GM12878 (cell line): ENCODE data around the gene CNTN4. TPM values are rescaled to one million over a fixed set of nuclear protein-coding genes. Genes with fewer than 3 reads are reported as not detected.

Source experiments
- ATAC-seq: fragments of 200-7000 bp; cut with Tn5 transposase; 3 replicates; pipeline ENCODE4 v1.9.1; 2020; ENCODE audit warnings: mild to moderate bottlenecking, moderate library complexity
- BruUV-seq: library from RNA; stranded (reverse); fragments of 400-500 nt; replicated peaks from 2 replicates; lab custom pipeline; 2021; lab: Mats Ljungman, UMichigan
- CTCF ChIA-PET: fragments of 300-600 bp; sonication (Branson Sonifier 250); formaldehyde crosslinking; extraction: SDS; loops from one replicate; lab custom pipeline; 2021; ENCODE audit warnings: inconsistent platforms; lab: Yijun Ruan, JAX
- POLR2A ChIA-PET: fragments of 350-600 bp; formaldehyde crosslinking; extraction: SDS; loops from one replicate; lab custom pipeline; 2021; ENCODE audit warnings: inconsistent platforms; lab: Charles Lee
- RAD21 ChIA-PET: fragments of 300-600 bp; sonication (Branson Sonifier 250); formaldehyde crosslinking; loops from one replicate; lab custom pipeline; 2023; ENCODE audit warnings: antibody characterized with exemption; ENCODE audit not compliant: unreplicated experiment; lab: Charles Lee
- SMC1A ChIA-PET: fragments of 300-600 bp; sonication (Branson Sonifier 250); formaldehyde crosslinking; loops from one replicate; lab custom pipeline; 2023; ENCODE audit not compliant: unreplicated experiment, uncharacterized antibody; lab: Charles Lee
- DNase-seq: peaks from one replicate; pipeline ENCODE4 v3.0.0-alpha.2; 2011; ENCODE audit warnings: low read depth, low spot score
- FAIRE-seq: peaks from 3 replicates; lab custom pipeline; 2011; peaks lifted over from hg19 to GRCh38; lab: Jason Lieb, UNC
- H2AFZ ChIP-seq: 2 replicates; pipeline ENCODE4 v1.6.0; 2011; ENCODE audit warnings: low read depth, low read length, control low read depth; ENCODE audit not compliant: control insufficient read depth
- H3K27ac ChIP-seq: 2 replicates; pipeline ENCODE4 v1.5.1; 2011; ENCODE audit warnings: control low read depth; ENCODE audit not compliant: control insufficient read depth, insufficient read depth
- H3K27me3 ChIP-seq, 2 experiments: replicated peaks in 1 of 2; 2 replicates each; pipeline versions ENCODE4 v1.6.0 to v1.6.1; 2011; ENCODE audit warnings: low read length in 1 of 2; ENCODE audit not compliant: control insufficient read depth in 2 of 2, insufficient read depth in 2 of 2
- H3K36me3 ChIP-seq, 2 experiments: 2 replicates each; pipeline ENCODE4 v1.5.1; 2011; ENCODE audit warnings: low read length in 1 of 2; ENCODE audit not compliant: control insufficient read depth in 2 of 2, insufficient read depth in 2 of 2
- H3K4me1 ChIP-seq: 2 replicates; pipeline ENCODE4 v1.6.1; 2011; ENCODE audit warnings: mild to moderate bottlenecking, low read length, moderate library complexity, mixed read lengths; ENCODE audit not compliant: control insufficient read depth, insufficient read depth
- H3K4me2 ChIP-seq: 2 replicates; pipeline ENCODE4 v1.6.0; 2011; ENCODE audit warnings: control low read depth; ENCODE audit not compliant: control insufficient read depth, insufficient read depth
- H3K4me3 ChIP-seq: fragments of 200-600 bp; sonication (generic); 2 replicates; pipeline ENCODE4 v1.5.1; 2016
- H3K79me2 ChIP-seq: 2 replicates; pipeline ENCODE4 v1.6.0; 2011; ENCODE audit warnings: low read length; ENCODE audit not compliant: control insufficient read depth, insufficient read depth
- H3K9ac ChIP-seq: 2 replicates; pipeline ENCODE4 v1.8.0; 2011; ENCODE audit warnings: low read length, control low read depth, mixed read lengths; ENCODE audit not compliant: control insufficient read depth, insufficient read depth
- H3K9me3 ChIP-seq: replicated peaks from 3 replicates; pipeline ENCODE4 v1.5.1; 2011; ENCODE audit warnings: mild to moderate bottlenecking, low read length; ENCODE audit not compliant: control insufficient read depth, insufficient read depth
- H4K20me1 ChIP-seq: 2 replicates; pipeline ENCODE4 v1.6.0; 2011; ENCODE audit not compliant: control insufficient read depth, insufficient read depth
- CHD2 ChIP-seq: IDR thresholded peaks from 2 replicates; pipeline ENCODE4 v1.6.1; 2011; ENCODE audit warnings: low read depth, low read length, improper control_type of control experiment, borderline replicate concordance
- GABPA ChIP-seq: IDR thresholded peaks from 2 replicates; pipeline ENCODE4 v1.6.1; 2014; ENCODE audit warnings: antibody characterized with exemption, low read depth, mild to moderate bottlenecking, inconsistent platforms
- HDGF ChIP-seq: fragments of 450-650 bp; IDR thresholded peaks from 2 replicates; pipeline ENCODE4 v1.6.1; 2016; ENCODE audit warnings: antibody characterized with exemption
- IKZF2 ChIP-seq, 2 experiments: fragments of 450-650 bp; IDR thresholded peaks; 2 replicates each; pipeline ENCODE4 v1.6.1; 2017; ENCODE audit warnings: mild to moderate bottlenecking in 2 of 2, moderate library complexity in 2 of 2
- KAT2A ChIP-seq: conservative IDR thresholded peaks from 2 replicates; pipeline ENCODE4 v1.6.1; 2011; ENCODE audit warnings: low read depth, low read length; ENCODE audit not compliant: control insufficient read depth
- PML ChIP-seq: IDR thresholded peaks from 2 replicates; pipeline ENCODE4 v1.6.1; 2012; ENCODE audit warnings: low read length, inconsistent platforms
- POLR2AphosphoS2 ChIP-seq: IDR thresholded peaks from 2 replicates; pipeline ENCODE4 v1.6.1; 2011; ENCODE audit warnings: low read depth, mild to moderate bottlenecking, low read length, improper control_type of control experiment, moderate library complexity
- POLR2AphosphoS5 ChIP-seq: IDR thresholded peaks from 2 replicates; pipeline ENCODE4 v1.6.1; 2011; ENCODE audit warnings: mild to moderate bottlenecking, low read length, inconsistent platforms
- RFX5 ChIP-seq: IDR thresholded peaks from 2 replicates; pipeline ENCODE4 v1.6.1; 2011; ENCODE audit warnings: low read depth, low read length, improper control_type of control experiment
- TCF3 ChIP-seq: IDR thresholded peaks from 2 replicates; pipeline ENCODE4 v1.6.1; 2012; ENCODE audit warnings: low read depth, mild to moderate bottlenecking, low read length, borderline replicate concordance; ENCODE audit not compliant: insufficient read depth
- ZNF274 ChIP-seq: IDR thresholded peaks from one replicate; pipeline ENCODE4 v1.8.0; 2011; ENCODE audit not compliant: insufficient read length, insufficient read depth
- ZNF622 ChIP-seq: fragments of 450-650 bp; IDR thresholded peaks from 2 replicates; pipeline ENCODE4 v1.6.1; 2017; ENCODE audit warnings: mild to moderate bottlenecking, inconsistent platforms
- WGBS: methylation state at CpG from one replicate; pipeline ENCODE4 v1.1.6; 2016; ENCODE audit warnings: low lambda C conversion rate; ENCODE audit not compliant: insufficient replicate concordance, insufficient coverage; ENCODE audit errors: missing lambda C conversion rate; 5-methylcytosine and 5-hydroxymethylcytosine counted together
- in situ Hi-C: fragments of 300-500 bp; cut with MboI; formaldehyde crosslinking; loops from 9 replicates; pipeline ENCODE4 v1.14.3; 2018; ENCODE audit warnings: mixed read lengths
- intact Hi-C: fragments of 100-400 bp; cut with micrococcal nuclease; formaldehyde crosslinking; loops from one replicate; pipeline ENCODE4 v1.14.2; 2022; ENCODE audit not compliant: unreplicated experiment
- polyA plus RNA-seq, 11 experiments: library from polyadenylated mRNA; depleted of rRNA in 4 of 11; unstranded in 6 of 11; stranded (reverse) in 5 of 11; fragments of >200 nt; fragmentation: Nextera tagmentation in 4 of 11; fragmentation: Illumina TruSeq in 1 of 11; extraction: Ambion mirVana in 4 of 11; extraction: Trizol in 1 of 11; gene quantifications; 1 replicate in 1 of 11; 2 replicates in 10 of 11; pipeline versions ENCODE4 v1.2.1 to v1.2.3, GENCODE V29; 2011 to 2016; ENCODE audit warnings: inconsistent platforms in 2 of 11, missing spikeins in 2 of 11, low read depth in 1 of 11
- total RNA-seq, 4 experiments: library from RNA; depleted of rRNA in 3 of 4; stranded (reverse); fragments of >200 nt in 3 of 4; fragmentation: Illumina TruSeq in 1 of 4; extraction: Trizol in 1 of 4; gene quantifications; 2 replicates each; pipeline versions ENCODE4 v1.2.1 to v1.2.3, GENCODE V29; 2013 to 2021
- TF ChIP-seq, protein P1 (sequence below): IDR thresholded peaks from 2 replicates; pipeline ENCODE4 v1.6.1; 2011; ENCODE audit warnings: borderline replicate concordance, low read depth, mild to moderate bottlenecking, moderate library complexity, low read length; ENCODE audit not compliant: insufficient read depth, poor library complexity, severe bottlenecking
- TF ChIP-seq, protein P2 (sequence below): fragments of 450-650 bp; formaldehyde crosslinking; IDR thresholded peaks from 2 replicates; pipeline ENCODE4 v1.4.0; 2022; ENCODE audit warnings: mild to moderate bottlenecking, moderate library complexity

The CNTN4 gene
- total and polyA plus RNA-seq, 10 of the 15 experiments (the other 5 are each of a cell fraction or from before 2014, with no cell fraction given): 0.05 to 0.43 (median 0.15) TPM; not detected in 1

DNA sequence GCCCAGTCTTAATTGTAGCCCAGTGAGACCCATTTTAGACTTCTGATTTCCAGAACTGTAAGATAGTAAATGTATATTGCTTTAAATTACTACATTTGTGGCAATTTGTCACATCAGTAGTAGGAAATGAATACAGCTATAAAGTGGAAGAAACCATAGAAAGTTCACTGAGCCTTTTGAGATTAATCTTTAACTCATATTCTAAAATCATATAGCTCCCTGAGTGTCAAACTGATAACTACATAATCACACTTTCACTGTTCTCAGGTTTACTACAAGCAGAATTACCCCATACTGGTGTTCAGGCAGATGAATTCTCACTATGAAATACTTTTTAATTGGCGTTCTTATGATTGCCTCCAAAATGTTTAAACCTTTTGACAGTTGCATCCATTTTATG is 42.8 kb downstream of the CNTN4 start (continued):
- no peak for TF ChIP-seq CHD2

DNA sequence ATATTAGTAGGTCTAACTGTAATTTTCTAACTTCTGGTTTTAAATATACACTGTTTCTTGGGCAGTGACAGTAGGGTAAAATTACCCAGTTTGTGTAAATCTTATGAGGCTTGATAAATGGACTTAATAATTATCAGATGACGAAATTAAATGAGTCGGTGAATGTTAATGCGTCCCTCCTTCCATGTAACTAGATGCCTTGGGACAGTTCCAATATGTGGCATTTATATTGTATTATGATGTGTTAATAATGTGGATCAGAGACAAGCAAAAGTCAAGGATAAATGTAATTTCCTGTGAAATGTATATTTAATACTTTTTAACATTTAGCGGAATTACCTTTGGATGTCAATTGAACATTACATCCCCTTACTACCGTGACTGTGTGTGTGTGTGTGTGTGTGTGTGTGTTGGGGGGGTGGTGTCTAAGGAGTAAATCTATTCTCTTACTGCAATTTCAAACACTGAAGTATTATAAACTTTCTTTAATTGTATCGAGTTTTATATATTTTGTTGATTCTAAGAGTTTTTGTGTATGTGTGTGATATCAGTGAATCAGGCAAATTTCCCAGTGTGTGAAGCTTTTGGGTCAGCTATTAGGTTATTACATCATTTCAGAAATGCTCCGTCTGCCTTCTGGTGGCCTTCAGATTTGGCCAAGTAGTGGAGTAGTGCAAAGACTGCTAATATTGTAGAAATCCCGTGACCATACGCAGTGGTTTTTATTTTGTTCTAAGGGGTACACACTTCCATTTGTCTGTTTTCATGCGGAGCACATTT is 50.1 kb downstream of the CNTN4 start:
- DNase-seq: no peak
- 60% methylated on average over 10 of the region's 10 CpGs for WGBS
- BruUV-seq: no TSS peak
- Histone ChIP-seq H3K4me2 (no peak overlapping the region), H2AFZ (no peak overlapping the region), H3K9ac (no peak overlapping the region), H4K20me1 (no peaks in the 10 kb centered on the region), H3K4me1 (no peaks in the 10 kb centered on the region), H3K27me3 (no peaks in the 10 kb centered on the region; a peak in 1 of 4 replicates), H3K4me3 (no peak overlapping the region), H3K9me3 (no peaks in the 10 kb centered on the region), H3K79me2 (no peaks in the 10 kb centered on the region), H3K36me3 (no peaks in the 10 kb centered on the region), H3K27ac (no peak overlapping the region)
- ChIA-PET RAD21 (no interaction called here), SMC1A (no interaction called here), CTCF (interaction anchor here (1.1 kb wide), 1 partner anchor 10 kb away, joined by 4 read pairs; no protein-coding TSS in a partner anchor), POLR2A (no interaction called here)
- in situ Hi-C loops: no loop called here
- intact Hi-C loops: no loop called here
- ATAC-seq: no peak
- no peak for TF ChIP-seq ZNF274
- no peak for TF ChIP-seq POLR2AphosphoS5
- TF ChIP-seq, protein P1, sequence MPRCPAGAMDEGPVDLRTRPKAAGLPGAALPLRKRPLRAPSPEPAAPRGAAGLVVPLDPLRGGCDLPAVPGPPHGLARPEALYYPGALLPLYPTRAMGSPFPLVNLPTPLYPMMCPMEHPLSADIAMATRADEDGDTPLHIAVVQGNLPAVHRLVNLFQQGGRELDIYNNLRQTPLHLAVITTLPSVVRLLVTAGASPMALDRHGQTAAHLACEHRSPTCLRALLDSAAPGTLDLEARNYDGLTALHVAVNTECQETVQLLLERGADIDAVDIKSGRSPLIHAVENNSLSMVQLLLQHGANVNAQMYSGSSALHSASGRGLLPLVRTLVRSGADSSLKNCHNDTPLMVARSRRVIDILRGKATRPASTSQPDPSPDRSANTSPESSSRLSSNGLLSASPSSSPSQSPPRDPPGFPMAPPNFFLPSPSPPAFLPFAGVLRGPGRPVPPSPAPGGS: no peak
- no peak for TF ChIP-seq IKZF2 (IDR thresholded peaks at IDR 0.05)
- no peak for TF ChIP-seq KAT2A
- no peak for TF ChIP-seq HDGF
- TF ChIP-seq RFX5: no peak
- no peak for TF ChIP-seq GABPA
- TF ChIP-seq, protein P2, sequence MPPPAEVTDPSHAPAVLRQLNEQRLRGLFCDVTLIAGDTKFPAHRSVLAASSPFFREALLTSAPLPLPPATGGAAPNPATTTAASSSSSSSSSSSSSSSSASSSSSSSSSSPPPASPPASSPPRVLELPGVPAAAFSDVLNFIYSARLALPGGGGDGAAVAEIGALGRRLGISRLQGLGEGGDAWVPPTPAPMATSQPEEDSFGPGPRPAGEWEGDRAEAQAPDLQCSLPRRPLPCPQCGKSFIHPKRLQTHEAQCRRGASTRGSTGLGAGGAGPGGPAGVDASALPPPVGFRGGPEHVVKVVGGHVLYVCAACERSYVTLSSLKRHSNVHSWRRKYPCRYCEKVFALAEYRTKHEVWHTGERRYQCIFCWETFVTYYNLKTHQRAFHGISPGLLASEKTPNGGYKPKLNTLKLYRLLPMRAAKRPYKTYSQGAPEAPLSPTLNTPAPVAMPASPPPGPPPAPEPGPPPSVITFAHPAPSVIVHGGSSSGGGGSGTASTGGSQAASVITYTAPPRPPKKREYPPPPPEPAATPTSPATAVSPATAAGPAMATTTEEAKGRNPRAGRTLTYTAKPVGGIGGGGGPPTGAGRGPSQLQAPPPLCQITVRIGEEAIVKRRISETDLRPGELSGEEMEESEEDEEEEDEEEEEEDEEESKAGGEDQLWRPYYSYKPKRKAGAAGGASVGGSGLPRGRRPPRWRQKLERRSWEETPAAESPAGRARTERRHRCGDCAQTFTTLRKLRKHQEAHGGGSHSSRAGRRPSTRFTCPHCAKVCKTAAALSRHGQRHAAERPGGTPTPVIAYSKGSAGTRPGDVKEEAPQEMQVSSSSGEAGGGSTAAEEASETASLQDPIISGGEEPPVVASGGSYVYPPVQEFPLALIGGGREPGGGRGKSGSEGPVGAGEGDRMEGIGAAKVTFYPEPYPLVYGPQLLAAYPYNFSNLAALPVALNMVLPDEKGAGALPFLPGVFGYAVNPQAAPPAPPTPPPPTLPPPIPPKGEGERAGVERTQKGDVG (CRISPR knock-in tag): no peak
- no peak for TF ChIP-seq ZNF622
- TF ChIP-seq PML: no peak
- no peak for TF ChIP-seq POLR2AphosphoS2
- no peak for TF ChIP-seq TCF3
- no peak for FAIRE-seq
